Limb (tissue), 2 donors: ENCODE results near the gene STK4.
"Not testable (repeated sequence)": the region's sequence is repeated elsewhere in the genome, so short reads cannot be mapped to it uniquely, and the experiment has no call there.

Source experiments
- DNase-seq, 2 donors: peaks; one replicate each; pipeline ENCODE4 v3.0.0-alpha.2; 2016; ENCODE audit errors: extremely low spot score in 2 of 2

The STK4 gene

GRCh38 chr20:44983093-44983674 is 16.9 kb downstream of the STK4 start:
- no peak for DNase-seq

DNA sequence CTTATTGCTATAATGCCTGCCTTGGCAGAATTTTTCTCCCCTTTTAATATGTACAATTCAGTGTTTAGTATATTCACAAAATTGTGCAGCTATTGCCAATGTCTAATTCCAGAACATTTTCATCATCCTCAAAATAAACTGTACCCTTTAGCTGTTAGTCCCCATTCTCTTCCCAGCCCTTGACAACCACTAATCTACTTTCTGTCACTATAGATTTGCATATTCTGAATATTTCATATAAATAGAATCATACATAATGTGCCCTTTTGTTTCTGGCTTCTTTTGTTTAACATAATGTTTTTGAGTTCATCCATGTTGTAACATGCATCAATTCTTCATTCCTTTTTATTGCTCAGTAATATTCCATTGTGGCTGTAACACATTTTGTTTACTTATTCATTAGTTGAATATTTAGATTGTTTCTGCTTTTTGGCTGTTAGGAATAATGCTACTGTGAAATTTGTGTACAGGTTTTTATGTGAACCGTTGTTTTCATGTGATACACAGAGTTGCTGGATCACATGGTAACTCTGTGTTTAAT is 22.4 kb downstream of the STK4 start:
- DNase-seq, result no peak

- no peak for DNase-seq
Measured at GRCh38 chr20:44990425-44990824, 24.1 kb downstream of the STK4 start.

DNA sequence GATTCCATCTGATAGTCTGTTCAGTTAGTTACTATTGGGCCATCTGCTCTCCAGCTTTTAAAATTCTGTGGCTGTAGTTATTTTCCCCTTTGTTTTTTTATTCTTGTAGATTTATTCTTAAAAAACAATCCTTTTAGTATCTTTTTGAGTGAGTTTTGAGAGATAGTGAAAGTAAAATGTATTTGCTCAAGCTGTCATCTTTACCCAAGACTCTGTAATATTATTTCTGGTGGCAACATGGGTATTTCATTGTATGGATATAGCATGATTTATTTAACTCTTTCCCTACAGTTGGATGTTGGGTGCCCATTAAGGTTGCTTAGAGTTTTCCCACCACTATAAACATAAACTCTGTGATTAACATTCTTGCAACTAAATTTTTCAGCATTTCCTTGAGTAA is 24.6 kb downstream of the STK4 start:
- DNase-seq, result no peak

GRCh38 chr20:44993343-44993742 is 27.0 kb downstream of the STK4 start:
- DNase-seq, result no peak

GRCh38 chr20:44997171-44997570 is 30.9 kb downstream of the STK4 start:
- DNase-seq, result no peak

DNA sequence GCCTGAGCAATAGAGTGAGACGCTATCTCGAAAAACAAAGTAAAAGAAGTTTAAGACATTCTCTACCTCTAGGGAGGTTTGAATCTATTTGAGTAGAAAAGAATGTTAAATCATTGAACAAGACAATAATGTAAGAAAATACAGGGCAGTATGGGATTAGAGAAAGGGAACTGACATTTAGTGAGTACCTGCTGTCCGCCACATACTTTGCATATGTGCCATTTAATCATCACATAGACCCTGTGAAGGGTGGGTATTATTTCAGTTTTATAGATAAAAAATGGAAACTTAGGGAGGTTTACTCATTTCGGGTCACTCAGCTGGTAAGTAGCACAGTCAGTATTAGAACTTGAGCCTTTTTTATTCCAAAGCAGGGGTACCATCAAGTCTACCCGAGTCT is 31.4 kb downstream of the STK4 start:
- no peak for DNase-seq

DNA sequence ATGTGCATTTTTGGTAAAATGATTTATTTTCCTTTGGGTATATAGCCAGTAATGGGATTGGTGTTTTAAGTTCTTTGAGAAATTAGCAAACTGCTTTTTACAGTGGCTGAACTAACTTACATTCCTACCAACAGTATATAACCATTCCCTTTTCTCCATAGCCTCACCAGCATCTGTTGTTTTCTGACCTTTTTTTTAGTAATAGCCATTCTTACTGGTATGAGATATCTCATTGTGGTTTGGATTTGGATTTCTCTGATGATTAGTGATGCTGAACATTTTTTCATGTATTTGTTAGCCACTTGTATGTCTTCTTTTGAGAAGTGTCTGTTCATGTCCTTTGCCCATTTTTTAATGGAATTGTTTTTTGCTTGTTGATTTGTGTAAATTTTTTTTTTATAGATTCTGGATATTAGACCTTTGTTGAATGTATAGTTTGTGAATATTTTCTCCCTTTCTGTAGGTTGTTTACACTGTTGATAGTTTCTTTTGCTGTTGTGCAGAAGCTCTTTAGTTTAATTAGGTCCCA is 42.3 kb downstream of the STK4 start:
- no peak for DNase-seq

- DNase-seq, result no peak
Measured at GRCh38 chr20:45010399-45010828, 44.1 kb downstream of the STK4 start.

DNA sequence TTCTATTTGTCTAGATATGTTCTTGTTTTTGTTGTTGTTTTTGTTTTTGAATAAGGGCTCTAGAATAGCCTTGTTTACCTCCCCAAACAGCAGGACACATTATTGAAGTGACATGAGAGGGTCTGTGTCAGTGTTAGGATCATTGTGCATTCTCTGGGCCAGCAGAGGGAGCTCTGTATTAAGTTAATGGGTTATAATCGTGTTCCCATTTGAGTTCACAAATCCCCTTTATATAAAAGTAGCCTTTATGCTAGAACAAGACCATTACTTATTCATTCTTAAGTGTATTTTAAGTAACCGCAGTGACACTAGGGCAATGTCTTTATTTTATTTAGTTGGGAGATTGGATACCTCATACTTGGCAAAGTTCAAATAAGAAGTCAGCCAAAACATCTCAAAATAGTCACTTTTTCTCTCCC is 44.8 kb downstream of the STK4 start:
- DNase-seq, result peak; percentile 62 to 76

GRCh38 chr20:45012682-45013302 is 46.5 kb downstream of the STK4 start:
- no peak for DNase-seq

GRCh38 chr20:45014131-45014530 is 47.8 kb downstream of the STK4 start:
- not testable (repeated sequence) for DNase-seq

DNA sequence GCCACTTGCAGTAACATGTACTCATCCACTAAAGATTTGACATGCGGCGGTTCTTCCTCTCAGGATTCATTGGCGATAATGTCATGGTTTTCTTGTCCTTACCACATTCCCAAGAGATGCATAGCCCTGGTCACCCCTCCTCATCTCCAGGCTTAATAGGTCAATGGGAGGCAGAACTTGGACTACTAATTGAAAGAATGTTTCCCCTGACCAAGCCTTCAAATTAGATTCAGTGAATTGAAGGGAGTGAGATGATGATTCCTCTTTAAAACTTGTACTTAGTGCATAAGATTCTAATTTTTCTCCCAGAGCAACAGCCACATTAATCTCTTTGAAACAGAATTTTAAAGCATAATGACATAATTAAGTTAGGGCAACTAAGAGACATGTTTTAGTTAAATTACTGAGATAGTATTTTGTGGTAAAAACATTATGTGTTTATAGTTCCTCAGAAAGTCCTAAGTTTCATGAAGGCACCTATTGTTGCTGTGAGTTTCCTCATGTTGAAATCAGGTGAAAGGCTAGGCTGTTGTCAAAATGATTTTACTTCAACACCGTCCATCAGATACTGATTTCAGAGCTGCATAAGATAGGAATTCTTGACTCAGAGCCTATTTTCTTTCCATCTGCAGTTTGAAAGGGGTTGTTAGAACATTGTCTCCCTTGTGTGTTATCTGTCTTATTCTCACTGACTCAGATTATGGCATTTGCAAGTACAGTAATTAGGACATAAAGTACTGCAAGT is 48.5 kb downstream of the STK4 start:
- no peak for DNase-seq

GRCh38 chr20:45016089-45016671 is 49.9 kb downstream of the STK4 start:
- peak in 1 of 2 donors; percentile 39 for DNase-seq

GRCh38 chr20:45017281-45017680 is 51.0 kb downstream of the STK4 start:
- DNase-seq, result no peak

GRCh38 chr20:45017857-45018256 is 51.5 kb downstream of the STK4 start:
- DNase-seq, result no peak

DNA sequence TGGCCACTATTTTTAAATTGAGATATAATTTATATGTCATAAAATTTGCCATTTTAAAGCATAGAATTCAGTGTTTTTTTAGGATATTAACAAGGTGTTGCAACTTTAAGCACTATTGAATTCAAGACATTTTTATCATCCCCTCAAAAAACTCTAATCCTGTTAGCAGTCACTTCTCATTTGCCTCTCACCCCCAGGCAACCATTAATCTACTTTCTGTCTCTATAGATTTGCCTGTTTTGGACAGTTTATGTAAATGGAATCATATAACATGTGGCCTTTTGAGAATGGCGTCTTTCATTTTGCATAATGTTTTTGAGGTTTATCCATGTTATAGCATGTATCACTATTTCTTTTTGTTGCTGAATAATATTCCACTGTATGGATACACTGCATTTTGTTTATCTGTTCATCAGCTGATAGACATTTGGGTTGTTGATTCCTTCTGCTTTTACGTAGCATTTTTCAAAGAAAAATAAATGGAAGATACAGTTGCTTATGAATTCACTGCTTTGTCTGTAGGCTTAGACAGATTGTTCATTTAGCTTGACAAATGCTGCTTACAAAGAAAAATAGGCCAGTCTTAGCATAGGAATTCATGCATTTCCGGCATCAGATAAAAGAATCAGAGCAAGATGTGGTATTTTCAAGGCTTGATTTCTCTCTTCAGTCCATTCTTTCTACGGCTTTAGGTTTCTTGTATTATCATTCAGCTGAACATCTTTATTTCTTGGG is 52.9 kb downstream of the STK4 start:
- no peak for DNase-seq

- no peak for DNase-seq
Measured at GRCh38 chr20:45019762-45020123, 53.4 kb downstream of the STK4 start.

GRCh38 chr20:45020236-45020886 is 54.0 kb downstream of the STK4 start:
- DNase-seq, result no peak

- no peak for DNase-seq
Measured at GRCh38 chr20:45021631-45022030, 55.3 kb downstream of the STK4 start.

- not testable (repeated sequence) for DNase-seq
Measured at GRCh38 chr20:45023140-45023539, 56.8 kb downstream of the STK4 start.
